NCI-H1048 (cell line): ENCODE data around the gene HS3ST4.
"Not testable (repeated sequence)": the region's sequence is repeated elsewhere in the genome, so short reads cannot be mapped to it uniquely, and the experiment has no call there.

Experiments
- DNase-seq: peaks from one replicate; lab custom pipeline; 2025; lab: John Stamatoyannopoulos, UW

Gene HS3ST4

DNA sequence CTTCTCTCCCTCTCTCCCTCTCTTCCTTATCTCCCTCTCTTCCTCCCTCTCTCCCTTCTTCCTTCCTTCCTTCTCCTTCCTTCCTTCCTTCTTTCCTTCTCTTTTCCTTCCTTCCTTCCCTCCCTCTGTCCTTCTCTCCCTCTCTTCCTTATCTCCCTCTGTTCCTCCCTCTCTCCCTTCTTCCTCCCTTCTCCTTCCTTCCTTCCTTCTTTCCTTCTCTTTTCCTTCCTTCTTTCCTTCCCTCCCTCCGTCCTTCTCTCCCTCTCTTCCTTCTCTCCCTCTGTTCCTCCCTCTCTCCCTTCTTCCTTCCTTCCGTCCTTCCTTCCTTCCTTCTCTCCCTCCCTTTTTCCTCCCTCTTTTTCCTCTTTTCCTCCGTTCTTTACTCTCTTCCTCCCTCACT, 38.6 kb downstream of the HS3ST4 start:
- DNase-seq, result no peak

DNA sequence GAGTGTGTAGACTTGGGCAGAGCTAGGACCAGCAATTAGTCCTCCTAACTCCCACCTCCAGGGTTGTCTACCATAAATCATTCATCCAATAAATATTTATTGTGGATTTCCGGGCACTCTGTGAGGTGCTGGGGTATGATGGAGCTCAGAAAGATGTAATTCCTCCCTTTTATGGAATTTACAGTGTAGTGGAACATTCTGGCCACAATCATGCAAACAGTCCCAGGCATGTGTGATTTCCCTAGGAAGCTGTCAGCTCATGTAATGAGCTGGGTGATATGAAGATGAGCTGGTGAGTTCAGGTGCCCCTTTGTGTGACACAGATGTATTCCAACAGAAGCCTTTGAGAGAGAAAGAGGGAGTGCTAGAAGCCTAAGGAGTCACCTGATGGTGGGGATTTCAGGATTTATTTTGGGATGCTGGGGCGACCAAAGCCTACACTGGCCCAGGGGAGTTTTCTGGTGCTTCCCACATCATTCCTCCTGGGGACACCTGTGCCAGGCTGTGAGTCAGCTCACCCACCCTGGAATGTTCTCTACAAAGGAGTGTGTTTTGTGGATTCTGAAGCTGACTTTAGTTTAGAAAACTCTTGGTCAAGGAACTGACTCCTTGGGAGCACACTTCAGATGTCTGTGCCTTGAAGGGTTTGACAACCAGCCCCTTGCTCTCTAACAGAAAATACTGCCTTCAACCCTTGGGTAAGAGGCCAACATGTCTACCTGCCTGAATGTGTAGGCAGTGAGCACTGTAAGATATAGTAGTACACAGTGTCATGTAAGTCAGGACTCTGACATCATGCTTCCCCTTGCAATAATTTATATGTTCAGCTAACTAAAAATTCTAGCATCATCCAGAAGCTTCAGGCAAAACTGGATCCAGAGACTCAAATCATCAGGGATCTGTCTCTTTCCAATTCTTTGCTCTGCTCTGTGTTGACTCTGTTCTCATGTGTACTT, 42.9 kb downstream of the HS3ST4 start:
- DNase-seq, result no peak

DNA sequence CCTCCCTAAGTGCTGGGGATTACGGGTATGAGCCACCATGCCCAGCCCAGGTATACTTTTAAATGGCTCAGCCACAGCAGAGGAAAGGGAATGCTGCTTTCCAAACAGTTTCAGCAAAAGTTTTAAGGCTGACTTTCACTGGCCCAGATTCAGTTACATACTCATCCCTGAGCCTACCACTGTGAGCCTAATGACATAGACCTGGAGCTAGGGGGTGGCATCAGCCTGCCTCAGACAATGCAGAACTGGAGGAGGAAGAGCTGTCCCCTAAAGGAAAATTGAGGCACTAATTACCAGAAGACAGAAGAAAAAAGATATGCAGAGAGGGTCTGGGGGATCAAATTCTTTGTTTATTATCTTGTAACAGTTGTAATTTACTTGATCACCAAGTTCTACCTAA, 43.9 kb downstream of the HS3ST4 start:
- no peak for DNase-seq

DNA sequence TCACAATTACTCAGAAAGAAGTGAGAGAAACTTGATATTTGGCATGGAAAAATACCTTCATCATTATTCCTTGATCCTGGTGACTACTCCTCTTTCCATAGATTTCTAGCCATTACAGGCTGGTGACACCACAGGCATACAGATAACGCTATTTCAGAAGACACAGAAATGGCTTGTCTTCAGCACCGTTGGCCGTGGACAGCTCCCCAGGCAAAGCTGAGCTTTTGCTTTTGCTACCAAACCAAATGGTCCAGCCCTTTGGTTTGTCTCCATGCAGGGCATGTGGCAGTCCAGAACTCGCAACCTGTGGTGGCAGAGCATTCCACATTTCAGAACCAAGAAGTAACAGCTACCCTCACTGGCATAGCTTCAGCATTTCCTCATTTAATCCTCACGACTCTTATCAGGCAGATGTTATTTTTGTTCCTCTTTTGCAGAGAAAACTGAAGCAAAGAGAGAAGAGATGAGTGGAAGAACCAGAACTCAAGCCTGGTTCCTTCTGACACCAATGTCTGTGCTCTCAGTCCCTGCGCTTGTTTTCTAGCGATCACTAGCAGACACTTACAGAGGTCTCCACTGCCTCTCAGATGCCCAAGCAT, 55.5 kb downstream of the HS3ST4 start:
- DNase-seq, result no peak

DNA sequence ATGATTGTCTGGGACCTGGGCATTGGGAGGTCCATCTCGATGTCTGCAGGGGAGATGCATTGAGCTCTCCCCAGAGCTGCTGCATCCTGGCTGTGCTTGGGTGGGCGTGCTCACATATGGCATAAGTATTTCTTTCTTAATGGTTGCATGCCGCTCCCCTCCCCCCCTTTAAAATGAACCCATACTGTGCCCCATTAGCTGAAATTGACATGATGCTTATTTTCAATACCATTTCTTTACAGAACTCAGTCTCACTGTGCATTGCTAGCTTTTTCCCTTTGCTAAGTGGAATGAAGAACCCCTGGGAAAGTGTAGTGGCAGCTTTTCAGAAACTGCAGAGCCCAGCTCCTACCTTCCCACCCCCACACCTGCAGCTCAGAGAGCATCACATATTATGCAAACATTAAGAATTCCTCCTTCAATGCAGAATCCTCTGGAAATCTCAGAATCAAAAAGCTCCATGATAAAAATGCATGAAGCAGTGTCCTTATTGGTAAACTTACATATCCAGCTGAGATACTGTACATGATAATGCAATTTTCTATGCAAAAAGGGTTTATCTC, 56.4 kb downstream of the HS3ST4 start:
- no peak for DNase-seq

DNA sequence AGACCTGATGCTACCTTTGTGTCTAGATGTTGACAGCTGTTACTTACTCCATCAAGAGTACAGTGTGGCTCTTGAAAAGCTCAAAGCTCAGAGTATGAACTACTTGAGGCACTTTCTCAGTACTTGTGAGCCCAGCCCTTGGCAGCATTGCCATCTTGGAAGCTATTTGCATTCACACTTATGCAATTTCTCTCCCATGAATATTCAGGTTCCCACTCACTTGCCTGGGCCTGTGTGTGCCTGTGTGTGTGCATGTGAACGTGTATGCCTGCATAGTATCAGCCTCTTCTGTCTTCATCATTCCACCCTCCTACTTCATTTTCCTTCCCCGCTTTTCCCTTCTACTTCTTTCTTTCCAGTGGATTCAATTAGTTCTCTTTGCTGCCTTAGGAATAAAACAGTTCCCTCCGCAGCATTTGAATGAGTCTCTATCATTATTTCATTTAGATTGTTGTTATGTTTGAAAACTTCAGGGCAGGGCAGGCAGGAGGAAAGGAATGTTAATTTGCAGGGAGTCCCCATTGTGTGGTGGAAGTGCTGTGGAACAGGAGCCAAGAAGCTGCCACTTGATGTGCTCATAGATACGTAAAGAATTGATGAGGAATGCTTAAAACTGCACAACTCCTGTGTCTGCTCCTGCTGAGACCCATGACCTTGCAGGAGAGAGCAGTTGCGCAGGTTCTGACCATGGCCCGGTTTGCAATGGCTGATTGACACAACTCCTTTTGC, 58.9 kb downstream of the HS3ST4 start:
- no peak for DNase-seq

DNA sequence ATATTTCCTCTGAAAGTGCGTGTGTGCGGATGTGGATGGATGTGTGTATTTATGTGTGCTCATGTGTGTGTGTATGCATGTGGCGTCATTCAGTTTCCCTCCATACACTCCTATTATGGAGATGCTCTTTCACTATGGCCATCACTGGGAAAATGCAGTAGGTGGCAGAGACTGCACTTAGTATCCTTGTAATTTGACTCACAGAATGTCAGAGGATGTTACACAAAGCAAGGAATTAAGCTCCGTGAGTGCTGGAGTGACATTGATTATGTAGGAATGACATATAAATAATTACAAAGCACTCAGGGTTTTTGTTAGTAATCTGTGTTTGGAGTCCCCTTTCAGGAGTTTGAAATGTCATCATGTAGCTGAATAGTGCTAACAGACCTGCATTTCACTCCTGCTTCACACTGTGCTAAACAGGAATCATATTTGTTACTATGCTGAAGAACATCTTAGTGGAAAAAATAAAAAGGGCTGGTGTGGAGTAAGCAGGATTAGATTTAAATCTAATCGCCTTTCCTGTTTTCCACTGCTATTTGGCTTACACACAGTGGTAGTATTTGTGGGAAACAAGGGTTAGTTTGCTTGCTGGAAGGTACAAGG, 59.6 kb downstream of the HS3ST4 start:
- DNase-seq, result no peak

DNA sequence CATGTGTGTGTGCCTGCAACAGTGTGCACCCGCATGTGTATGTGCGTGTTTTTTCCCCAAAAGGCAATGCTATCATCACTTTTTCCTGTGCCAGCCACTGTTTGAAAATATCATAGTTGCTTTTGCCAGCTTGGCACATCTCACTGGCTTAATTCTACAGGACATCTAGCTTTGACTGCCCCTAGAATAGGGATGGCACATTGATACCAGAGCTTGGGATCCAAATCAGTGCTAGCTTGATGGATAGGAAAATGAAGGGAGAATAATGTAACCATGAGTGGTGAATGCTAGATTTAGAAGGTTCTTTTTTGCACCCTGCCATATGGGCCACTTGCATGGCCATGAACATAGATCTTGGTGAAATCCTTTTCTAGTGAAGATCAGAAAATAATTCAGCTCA, 72.7 kb downstream of the HS3ST4 start:
- DNase-seq, result no peak

DNA sequence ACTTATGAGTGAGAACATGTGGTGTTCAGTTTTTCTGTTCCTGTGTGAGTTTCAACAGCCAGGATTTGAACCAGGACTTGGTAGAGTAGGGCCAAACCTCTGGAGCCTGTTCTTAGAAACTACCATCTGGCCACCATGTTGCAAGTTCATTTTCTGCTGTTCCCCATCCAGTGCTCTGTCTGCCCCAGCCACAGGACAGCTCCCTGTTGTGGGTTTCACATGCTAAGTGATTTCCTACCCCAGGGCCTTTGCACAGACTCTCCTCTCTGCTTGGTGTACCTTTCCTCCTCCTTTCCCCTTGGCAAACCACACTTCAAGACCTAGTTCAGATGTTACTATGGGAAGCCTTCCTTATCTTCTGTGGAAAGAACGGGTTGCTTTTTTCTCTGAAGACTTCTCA, 79.5 kb downstream of the HS3ST4 start:
- DNase-seq, result no peak

DNA sequence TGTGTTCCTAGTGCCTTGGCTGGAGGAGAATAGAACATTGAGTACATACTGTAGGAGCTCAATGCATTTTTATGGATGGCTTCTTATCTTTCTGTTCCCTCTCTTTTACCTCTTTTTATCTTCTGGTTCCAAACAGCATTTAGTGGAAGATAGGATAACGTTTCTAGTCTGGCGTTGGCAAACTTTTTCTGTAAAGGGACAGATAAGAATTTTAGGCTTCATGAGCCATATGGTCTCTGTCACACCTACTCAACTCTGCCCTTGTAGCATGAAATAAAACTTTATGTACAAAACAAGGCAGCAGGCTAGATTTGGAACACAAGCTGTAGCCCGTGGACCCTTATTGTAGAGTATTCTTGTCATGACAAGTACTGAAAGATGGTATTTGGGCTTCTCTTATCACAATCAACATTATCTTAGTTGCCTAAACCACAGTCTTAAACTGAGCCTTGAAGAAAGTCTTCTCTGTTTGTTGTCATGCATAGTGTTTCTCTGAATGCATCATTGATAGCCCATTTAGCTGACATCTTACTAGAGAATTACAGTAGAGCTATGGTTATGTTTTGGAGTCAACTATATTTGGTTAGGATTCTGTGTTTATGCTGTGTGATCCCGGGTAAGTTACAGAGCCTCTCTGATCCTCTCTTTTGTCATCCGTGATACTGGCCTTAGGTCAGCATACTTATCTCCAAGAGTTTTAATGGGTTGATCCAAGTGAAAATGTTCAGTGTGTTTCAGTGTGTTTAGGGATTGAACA, 80.2 kb downstream of the HS3ST4 start:
- DNase-seq, result no peak

DNA sequence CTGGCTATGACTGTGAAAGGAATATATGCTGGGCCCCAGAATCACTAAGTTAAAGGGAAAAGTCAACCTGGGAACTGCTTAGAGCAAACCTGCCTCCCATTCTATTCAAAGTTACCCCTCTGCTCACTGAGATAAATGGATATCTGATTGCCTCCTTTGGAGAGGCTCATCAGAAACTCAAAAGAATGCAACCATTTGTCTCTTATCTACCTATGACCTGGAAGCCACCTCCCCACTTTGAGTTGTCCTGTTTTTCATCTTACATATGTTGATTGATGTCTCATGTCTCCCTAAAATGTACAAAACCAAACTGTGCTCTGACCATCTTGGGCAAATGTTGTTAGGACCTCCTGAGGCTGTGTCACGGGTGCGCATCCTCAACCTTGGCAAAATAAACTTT, 84.5 kb downstream of the HS3ST4 start:
- not testable (repeated sequence) for DNase-seq

DNA sequence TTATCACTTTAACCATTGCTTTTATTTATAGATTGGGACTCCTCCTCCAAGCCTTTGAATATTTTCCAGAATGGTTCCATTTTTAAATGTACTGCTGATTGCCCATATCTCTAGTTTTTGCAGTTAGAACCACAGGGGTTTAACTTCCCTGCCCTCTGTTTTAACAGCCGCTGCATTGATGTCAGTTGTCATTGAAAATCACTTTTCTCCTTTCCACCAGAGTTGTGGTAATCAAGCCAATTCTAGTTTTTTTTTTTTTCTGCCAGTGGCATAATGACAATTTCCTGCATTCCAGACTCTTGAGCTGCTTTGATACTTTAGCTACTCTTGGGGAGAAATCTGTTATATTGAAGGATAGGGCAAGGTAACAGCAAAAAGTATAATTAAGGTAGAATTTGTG, 91.5 kb downstream of the HS3ST4 start:
- DNase-seq, result no peak

DNA sequence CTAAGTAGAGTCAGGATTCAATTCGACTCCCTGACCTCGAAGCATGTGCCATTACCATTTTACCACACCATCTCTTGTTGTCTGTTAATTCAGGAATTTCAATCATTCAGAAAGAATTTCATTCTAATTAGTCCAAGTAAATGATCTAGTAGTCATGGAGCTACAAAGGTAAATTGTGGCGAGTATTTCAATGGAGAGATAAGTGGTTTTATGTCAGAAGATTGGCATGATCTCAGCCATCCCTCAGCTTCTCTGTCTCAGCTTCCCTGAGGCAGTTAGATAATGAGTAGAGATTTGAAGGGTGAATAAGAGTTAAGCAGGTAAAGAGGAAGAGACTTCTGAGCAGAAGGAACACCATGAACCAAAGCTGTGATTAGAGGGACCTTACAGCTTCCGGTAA, 93.6 kb downstream of the HS3ST4 start:
- DNase-seq, result no peak

DNA sequence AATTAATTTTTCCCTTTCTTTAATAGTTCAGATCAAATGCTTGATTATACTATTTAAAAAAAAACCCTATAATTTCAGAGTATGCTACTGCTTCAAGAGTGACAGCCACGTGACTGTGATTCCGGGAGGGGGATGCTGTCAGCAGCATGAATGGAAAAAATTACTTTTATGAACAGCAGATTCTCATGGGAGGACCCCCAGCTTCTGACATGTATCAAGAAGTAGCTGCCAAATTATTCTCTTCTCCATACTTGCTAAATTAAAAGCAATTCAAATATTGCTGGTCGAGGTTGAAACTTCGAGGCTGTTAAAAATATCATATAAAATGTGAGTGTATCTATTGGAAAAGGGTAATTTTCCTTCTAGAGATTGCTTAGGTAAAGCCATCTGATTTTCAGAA, 95.0 kb downstream of the HS3ST4 start:
- DNase-seq, result no peak

DNA sequence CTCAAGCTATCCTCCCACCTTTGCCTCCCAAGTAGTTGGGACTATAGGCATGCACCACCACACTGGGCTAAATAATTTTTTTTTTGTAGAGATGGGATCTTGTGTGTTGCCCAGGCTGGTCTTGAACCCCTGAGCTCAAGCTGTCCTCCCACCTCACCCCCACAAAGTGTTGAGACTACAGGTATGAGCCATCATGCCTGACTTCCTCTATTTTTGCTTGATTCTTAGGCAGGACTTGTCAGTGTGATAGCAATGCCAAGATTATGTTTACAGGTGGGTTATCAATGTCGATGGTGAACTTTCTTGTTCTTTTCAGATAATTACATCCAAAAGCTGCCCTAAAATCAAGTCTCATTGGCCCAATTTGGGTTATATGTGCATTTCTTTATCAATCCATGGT, 96.9 kb downstream of the HS3ST4 start:
- DNase-seq, result no peak

DNA sequence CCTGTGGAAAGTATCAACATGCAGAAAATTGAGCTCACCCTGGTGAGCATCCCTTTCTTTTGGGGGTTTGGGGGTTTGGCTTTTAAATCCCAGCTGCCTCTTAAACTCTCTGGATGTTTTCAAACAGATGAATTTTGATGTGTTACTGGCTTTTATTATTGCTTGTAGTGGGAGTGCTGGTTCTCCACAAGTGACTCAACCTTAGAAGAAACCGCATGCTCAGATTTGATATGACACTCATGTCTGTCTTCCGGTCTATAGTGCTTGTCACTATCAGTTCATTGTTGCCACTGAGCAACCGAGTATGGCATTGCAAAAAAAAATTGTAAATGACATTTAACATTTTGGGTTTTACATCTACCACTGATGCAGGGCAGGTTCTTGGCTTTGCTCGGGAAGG, 104.5 kb downstream of the HS3ST4 start:
- no peak for DNase-seq

DNA sequence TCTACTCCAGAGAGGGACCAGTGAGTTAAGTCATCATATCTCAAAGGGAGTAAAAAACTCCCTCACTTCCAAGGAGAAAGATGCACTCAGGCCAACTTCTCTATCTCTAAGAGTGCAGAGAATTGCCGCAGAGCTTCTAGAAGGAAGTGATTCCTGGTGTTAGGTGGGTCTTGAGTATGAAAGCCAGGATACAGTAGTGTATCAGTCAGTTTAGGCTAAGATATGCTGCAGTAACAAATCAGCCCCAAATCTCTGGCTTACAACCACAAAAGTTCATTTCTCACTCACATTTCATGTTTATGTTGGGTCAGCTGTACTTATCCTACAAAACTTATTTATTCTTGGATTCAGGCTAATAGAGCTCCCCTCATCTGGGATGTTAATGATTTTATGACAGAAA, 106.3 kb downstream of the HS3ST4 start:
- no peak for DNase-seq

DNA sequence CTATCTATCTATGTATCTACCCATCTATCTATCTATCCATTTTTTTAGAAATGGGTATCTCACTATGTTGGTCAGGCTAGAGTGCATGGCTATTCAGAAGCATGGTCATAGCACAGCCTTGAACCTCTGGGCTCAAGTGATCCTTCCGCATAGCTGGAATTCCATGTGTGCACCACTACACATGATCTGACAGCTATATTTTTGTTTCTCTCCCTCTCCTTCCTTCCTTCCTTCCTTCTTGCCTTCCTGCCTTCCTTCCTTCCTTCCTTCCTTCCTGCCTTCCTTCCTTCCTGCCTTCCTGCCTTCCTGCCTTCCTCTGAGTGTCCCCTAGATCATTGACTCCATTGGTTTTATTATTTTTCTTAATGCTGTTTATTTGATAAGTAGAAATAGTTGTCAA, 108.1 kb downstream of the HS3ST4 start:
- DNase-seq, result no peak

DNA sequence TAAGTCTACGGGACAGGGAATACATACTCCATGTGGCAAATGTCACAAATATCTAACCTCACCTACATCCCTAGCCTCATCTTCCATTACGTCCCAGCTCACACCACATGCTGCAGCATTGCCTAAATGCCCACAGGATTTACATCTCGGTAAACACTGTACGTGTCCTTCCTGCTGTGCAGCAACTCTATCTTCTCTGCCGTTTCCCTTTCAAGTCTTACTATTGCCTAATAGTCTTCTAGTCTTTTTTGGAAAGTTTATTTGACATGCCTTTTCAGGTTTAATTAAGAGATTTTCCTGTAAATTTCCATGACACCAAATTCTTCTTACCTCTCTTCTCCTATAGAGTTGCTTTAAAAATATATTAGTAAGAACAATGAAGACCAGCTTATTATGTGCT, 120.5 kb downstream of the HS3ST4 start:
- no peak for DNase-seq

DNA sequence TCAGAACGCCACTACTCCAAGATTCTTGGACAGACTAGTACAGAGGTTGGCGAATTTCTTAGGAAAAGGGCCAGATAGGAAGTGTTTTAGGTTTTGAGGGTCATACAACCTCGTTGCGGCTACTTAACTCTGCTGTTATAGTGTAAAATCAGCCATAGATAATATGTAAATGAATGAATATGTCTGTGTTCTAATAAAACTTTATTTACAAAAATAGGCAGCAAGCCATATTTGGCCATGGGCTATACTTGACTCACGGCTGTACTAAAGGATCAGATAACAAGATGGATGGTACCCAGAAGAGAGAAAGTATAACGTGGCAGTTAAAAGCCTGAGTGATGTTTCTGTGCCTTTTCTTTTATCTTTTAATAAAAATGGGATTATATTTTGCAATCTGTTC, 125.5 kb downstream of the HS3ST4 start:
- DNase-seq, result no peak

DNA sequence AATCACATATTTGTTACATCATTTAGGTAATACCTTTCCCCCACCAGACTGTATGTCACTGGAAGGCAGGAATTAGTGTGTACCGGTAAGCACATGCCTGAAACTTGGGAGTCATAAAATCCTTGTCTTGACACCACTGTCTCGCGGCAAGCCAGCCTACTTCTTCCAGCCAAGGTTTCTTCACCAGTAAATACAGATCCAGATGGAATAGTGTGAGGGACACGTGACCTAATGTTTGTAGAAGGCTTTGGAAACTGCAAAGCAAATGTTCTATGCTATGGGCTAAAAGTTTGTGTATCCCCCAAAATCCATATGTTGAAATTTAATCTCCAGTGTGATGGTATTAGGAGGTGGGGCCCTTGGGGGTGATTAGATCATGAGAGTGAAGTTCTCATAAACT, 126.1 kb downstream of the HS3ST4 start:
- no peak for DNase-seq

DNA sequence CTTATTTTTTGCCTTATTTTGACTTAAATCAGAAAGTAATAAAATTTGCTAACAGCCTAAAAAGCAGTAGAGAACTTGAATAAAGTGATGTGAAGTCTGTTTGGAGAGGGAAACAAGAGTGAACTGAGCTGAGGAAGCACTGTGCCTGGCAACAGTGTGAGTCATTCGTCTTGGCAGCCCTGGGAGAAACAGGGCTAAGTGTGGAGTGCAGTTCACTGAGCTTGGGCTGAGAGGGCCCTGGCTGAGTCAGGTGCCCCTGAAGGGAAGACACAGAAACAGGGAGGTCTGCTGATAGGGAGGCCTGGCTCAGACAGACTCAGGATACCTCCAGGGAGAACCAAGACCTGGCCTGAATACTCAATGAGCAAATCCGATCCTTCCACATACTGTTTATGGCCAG, 132.1 kb downstream of the HS3ST4 start:
- DNase-seq, result no peak
